HG03354 (cell line): Measurements from ENCODE around the gene CCSER1.
"Not testable (repeated sequence)": the region's sequence is repeated elsewhere in the genome, so short reads cannot be mapped to it uniquely, and the experiment has no call there.

Experiments used
- ATAC-seq: cut with Tn5 transposase; IDR thresholded peaks from one replicate; pipeline ENCODE4 v1.9.1; 2021; ENCODE audit warnings: mild to moderate bottlenecking; ENCODE audit not compliant: unreplicated experiment, poor library complexity, severe bottlenecking

CCSER1 gene

DNA sequence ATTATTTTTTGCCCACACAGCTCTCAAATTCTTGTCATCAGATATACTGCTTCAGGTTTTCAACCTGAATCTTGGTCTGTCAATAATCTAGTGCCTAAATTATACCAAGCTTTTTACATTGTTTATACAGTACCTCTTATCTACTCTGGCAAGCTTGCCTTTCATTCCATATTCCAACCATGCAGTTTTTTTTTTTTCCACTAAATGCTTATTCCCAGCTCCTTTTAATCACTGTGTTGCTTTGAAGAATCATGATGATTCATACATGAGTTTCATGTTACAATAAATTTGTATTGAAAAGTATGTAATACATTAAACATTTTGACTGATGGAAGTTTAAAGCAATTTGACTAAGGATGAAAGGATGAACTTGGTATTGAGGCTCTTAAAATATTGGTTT is 949.0 kb downstream of the CCSER1 start:
- ATAC-seq, result no peak

GRCh38 chr4:91085961-91086360 is 958.8 kb downstream of the CCSER1 start:
- ATAC-seq, result no peak

DNA sequence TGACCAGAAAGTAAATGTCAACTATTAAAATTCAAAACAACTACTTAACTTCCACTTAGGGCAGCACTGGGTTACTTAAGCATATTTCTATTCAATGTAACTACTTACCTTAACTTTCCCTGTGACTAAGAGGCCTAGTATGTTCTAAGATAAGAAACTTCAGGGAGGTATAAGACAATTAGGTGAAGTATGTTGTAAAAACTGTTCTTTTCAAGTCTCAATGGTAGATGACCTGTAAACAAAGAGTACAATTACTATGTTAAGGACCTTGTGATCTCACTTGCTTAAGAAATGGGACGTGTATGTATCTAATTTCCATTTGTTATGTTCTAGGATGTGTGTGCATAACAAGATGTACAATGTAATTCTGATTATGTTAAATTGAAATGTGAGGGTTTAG is 960.5 kb downstream of the CCSER1 start:
- no peak for ATAC-seq

DNA sequence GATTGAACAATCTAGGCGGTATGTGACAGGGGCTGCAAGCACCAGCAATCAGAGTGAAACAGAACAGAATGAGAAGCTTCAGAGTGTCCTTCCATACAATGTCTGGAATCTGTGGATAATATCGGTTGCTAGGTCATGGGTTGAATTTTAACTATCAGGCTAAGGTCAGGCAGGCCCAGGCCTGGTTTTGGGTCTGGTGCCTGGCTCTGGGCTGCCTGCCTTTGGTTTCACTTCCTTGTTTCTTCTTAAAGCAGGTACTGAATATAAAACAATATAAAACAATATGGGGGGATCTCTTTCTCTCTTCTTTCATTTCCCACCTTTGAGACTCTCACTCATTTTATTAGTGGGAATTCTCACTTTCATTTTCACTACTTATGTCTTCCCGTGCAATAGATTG is 962.0 kb downstream of the CCSER1 start:
- no peak for ATAC-seq

GRCh38 chr4:91092398-91092980 is 965.3 kb downstream of the CCSER1 start:
- no peak for ATAC-seq

DNA sequence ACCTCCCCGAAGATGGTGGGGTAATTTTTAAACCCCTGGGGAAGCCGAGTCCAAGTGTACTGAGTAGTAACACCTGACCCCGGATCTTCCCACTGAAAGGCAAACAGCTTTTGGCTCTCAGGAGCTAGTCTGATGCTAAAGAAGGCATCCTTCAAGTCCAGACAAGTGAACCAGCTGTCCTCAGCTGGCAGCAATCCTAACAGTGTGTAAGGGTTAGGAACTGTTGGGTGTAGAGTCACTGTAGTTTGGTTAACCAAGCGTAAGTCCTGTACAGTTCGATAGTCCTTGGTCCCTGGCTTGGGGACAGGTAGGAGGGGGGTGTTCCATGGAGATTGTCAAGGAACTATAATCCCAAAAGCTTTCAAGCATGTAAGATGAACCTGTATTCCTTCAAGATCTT is 967.0 kb downstream of the CCSER1 start:
- ATAC-seq, result not testable (repeated sequence)

DNA sequence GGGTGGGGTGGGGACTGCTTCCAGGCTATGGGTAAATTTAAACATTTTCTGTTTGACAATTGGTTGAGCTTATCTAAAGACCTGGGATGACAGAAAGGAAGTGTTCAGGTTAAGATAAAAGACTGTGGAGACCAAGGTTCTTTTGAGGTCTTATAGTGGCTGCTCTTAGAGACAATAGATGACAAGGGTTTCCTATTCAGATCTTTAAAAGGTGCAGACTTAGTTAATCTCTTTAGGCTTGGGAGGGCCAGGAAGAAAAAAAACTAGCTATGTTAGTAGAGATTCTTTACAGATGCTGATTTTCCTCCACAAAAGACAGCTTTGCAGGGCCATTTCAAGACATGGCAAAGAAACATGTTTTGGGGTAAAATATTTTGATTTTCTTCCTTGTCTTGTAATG is 972.5 kb downstream of the CCSER1 start:
- ATAC-seq, result no peak

GRCh38 chr4:91108751-91109150 is 981.6 kb downstream of the CCSER1 start:
- ATAC-seq, result no peak

DNA sequence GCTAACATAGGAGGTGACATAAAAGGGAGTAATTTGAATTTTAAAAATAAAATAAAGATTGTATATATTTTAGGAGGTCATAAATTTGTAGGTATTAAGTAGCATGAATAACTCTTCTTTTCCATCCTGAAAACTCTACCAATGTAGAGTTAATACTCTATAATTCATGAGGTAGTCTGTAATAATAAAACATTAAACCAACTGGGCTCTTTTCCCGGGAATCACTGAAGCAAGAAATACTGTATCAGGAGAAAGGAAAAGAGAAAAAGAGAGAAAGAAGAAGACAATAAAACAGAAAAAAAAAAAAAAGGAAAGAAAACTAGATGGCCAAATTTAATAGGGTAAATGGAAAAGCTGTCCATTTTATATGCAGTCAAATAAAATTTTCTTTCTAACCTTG is 984.4 kb downstream of the CCSER1 start:
- no peak for ATAC-seq

DNA sequence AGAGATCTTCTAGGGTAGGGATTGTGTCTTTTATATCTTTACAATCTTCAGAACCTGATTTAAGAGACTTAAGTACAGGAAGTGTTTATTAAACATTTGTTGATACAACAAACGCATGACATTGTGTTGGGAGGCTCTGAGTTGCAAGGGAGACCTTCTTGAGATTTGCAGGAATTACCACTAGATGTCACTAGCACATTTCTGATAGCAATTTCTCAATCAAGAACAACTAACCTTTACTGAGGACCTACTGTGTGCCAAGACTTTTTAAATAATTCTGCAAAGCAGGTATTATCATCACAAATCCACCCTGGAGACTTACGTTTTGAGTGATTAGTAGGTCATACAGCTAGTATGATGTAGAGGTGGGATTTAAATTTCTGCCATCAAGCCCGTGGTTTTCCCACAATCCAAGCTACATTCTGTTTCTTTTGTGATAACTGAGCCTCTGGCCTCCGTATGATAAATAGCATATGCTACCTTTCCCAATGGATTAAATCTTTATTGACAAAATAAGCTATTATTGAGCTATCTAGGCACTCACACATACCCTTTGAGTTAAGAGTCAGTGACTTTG is 986.0 kb downstream of the CCSER1 start:
- ATAC-seq, result no peak

GRCh38 chr4:91114386-91114785 is 987.2 kb downstream of the CCSER1 start:
- ATAC-seq, result no peak

GRCh38 chr4:91116861-91117260 is 989.7 kb downstream of the CCSER1 start:
- ATAC-seq, result peak; percentile 60

GRCh38 chr4:91118597-91118996 is 991.4 kb downstream of the CCSER1 start:
- peak; percentile 76 for ATAC-seq

GRCh38 chr4:91123742-91124141 is 996.5 kb downstream of the CCSER1 start:
- no peak for ATAC-seq

- ATAC-seq, result no peak
Measured at GRCh38 chr4:91127192-91127591, 1000.0 kb downstream of the CCSER1 start.

DNA sequence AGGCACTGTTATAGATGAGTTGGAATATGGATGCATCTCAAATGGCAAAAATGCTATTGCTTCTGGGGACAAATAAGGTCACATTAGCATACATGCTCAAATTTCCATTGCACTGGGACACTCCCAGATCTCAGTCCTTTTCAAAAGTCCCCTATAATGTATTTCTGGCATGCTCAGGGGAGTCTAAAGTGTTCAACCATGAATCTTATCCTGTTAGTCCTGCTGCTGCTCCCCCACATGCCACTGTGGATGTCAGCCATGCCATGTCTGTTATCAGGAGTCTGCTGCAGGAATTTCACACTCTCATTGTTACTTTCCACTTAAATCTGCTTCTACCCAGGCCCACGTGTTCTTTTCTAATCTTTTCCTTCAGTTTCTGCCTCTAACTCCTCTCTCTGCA is 1000.6 kb downstream of the CCSER1 start:
- no peak for ATAC-seq

DNA sequence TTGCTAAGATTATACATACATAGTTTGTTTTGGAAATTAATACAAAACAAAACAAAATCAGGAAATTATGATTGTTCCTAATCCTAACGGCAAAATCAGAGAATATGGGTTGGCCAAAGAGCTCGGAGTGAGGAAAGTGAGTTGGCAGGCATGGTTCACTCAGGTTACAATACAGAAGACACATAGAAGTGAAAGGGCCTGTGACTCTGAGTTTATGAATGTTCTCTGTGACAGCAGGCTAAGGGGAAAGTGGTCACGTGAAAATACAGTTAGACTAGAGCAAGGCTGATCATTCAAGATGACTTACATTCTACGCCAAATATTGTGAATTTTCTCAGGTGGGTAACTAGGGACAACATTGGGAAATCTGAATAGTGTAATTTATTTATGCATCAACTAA is 1001.3 kb downstream of the CCSER1 start:
- ATAC-seq, result no peak

DNA sequence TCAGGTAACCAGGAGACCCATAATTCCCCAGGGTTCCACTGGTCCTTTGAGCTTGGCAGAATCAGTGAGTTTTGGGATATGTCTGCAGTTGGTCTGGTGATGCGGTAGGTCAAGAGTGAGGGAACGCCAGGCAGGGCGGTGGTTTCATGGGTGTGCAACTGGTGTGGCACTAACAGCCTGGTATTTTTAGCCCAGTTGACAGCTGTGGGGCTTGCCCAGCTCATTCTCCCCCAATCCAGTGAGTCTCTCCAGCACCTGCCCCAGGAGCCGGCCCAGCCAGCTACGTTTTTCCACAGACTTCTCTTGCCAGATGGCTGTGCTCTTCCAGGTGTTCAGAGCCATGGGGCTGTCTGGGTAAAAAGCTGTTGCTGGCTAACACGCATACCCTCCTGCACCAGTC is 1019.9 kb downstream of the CCSER1 start:
- no peak for ATAC-seq

- ATAC-seq, result not testable (repeated sequence)
Measured at GRCh38 chr4:91154041-91154440, 1026.8 kb downstream of the CCSER1 start.

GRCh38 chr4:91167864-91168653 is 1040.9 kb downstream of the CCSER1 start:
- ATAC-seq, result not testable (repeated sequence)

- ATAC-seq, result no peak
Measured at GRCh38 chr4:91170768-91171167, 1043.6 kb downstream of the CCSER1 start.
